K562 (cell line): ENCODE results near the gene AKT1. TPM values are rescaled to one million over a fixed set of nuclear protein-coding genes. Genes with fewer than 3 reads are reported as not detected.
A peak's percentile ranks its signal among the peaks of the same experiment; 100 is the strongest.

Experiments
- BACH1 ChIP-seq: fragments of 200-800 bp; sonication (Bioruptor generic); IDR thresholded peaks from 2 replicates; pipeline ENCODE4 v1.6.1; 2016; ENCODE audit warnings: missing genetic modification characterization, missing compliant biosample characterization
- CEBPG ChIP-seq, 3 experiments: fragments of 200-800 bp in 1 of 3; sonication (Bioruptor generic) in 1 of 3; sonication (generic) in 1 of 3; formaldehyde crosslinking in 1 of 3; IDR thresholded peaks in 2 of 3; conservative IDR thresholded peaks in 1 of 3; 2 replicates each; pipeline versions ENCODE4 v1.6.1 to v1.8.0; 2016 to 2022; ENCODE audit warnings: missing compliant biosample characterization in 2 of 3, missing genetic modification characterization in 2 of 3, mild to moderate bottlenecking in 1 of 3, missing genetic modification reagents in 1 of 3
- ESRRA ChIP-seq: fragments of 450-650 bp; IDR thresholded peaks from 2 replicates; pipeline ENCODE4 v1.6.1; 2014; ENCODE audit warnings: low read depth, mild to moderate bottlenecking, moderate library complexity, borderline replicate concordance
- FOXP4 ChIP-seq: sonication (generic); formaldehyde crosslinking; IDR thresholded peaks from 2 replicates; pipeline ENCODE4 v1.8.0; 2022; ENCODE audit warnings: mild to moderate bottlenecking, missing genetic modification reagents, borderline replicate concordance
- FUS ChIP-seq: fragments of 200-400 bp; formaldehyde crosslinking; optimal IDR thresholded peaks from 2 replicates; pipeline ENCODE3; 2017; ENCODE audit warnings: low read depth, low read length
- GTF3C2 ChIP-seq: IDR thresholded peaks from 3 replicates; pipeline ENCODE4 v1.6.1; 2011; ENCODE audit warnings: borderline replicate concordance, mild to moderate bottlenecking, moderate library complexity; ENCODE audit not compliant: insufficient read length; ENCODE audit errors: extremely low read depth
- KDM1A ChIP-seq, 2 experiments: fragments of 450-650 bp; IDR thresholded peaks; 2 replicates each; pipeline ENCODE4 v1.6.1; 2016; ENCODE audit warnings: mild to moderate bottlenecking in 2 of 2
- KDM5B ChIP-seq: fragments of 200-600 bp; sonication (generic); IDR thresholded peaks from 2 replicates; pipeline ENCODE4 v1.6.1; 2012; ENCODE audit warnings: low read depth, mild to moderate bottlenecking, moderate library complexity, low read length, control low read depth, inconsistent platforms; ENCODE audit not compliant: insufficient replicate concordance
- PHF20 ChIP-seq: fragments of 450-650 bp; IDR thresholded peaks from 2 replicates; pipeline ENCODE4 v1.6.1; 2018; ENCODE audit not compliant: partially characterized antibody
- POLR3G ChIP-seq: IDR thresholded peaks from 2 replicates; pipeline ENCODE4 v1.6.1; 2011; ENCODE audit not compliant: insufficient read length, insufficient replicate concordance; ENCODE audit errors: extremely low read depth
- RBM34 ChIP-seq: fragments of 200-400 bp; formaldehyde crosslinking; IDR thresholded peaks from 2 replicates; pipeline ENCODE4 v1.6.1; 2018; ENCODE audit warnings: low read length, borderline replicate concordance; ENCODE audit not compliant: insufficient read depth
- SAFB ChIP-seq: fragments of 200-400 bp; formaldehyde crosslinking; IDR thresholded peaks from 2 replicates; pipeline ENCODE4 v1.6.1; 2017; ENCODE audit warnings: low read depth, low read length, borderline replicate concordance
- SMAD2 ChIP-seq: fragments of 150-350 bp; IDR thresholded peaks from 2 replicates; pipeline ENCODE4 v1.6.1; 2014; ENCODE audit warnings: low read depth, mild to moderate bottlenecking, low read length
- TCF7 ChIP-seq: sonication (generic); IDR thresholded peaks from 2 replicates; pipeline ENCODE4 v1.6.1; 2016; ENCODE audit warnings: antibody characterized with exemption, borderline replicate concordance
- TFE3 ChIP-seq: fragments of 450-650 bp; formaldehyde crosslinking; IDR thresholded peaks from 2 replicates; pipeline ENCODE4 v1.4.0; 2020; ENCODE audit warnings: mild to moderate bottlenecking, mixed read lengths
- TSC22D4 ChIP-seq: fragments of 450-650 bp; IDR thresholded peaks from 2 replicates; pipeline ENCODE4 v1.6.1; 2016; ENCODE audit warnings: missing genetic modification characterization, missing biosample characterization, control low read depth
- ZFP36 ChIP-seq: fragments of 150-350 bp; IDR thresholded peaks from 2 replicates; pipeline ENCODE4 v1.6.1; 2018; ENCODE audit warnings: low read length, low read depth; ENCODE audit not compliant: partially characterized antibody
- ZNF12 ChIP-seq: sonication (generic); formaldehyde crosslinking; IDR thresholded peaks from 2 replicates; pipeline ENCODE4 v1.4.0; 2020; ENCODE audit warnings: mild to moderate bottlenecking, missing genetic modification reagents
- ZNF23 ChIP-seq: fragments of 250-450 bp; sonication (Bioruptor Pico); IDR thresholded peaks from 2 replicates; pipeline ENCODE4 v1.4.0; 2020; ENCODE audit warnings: mild to moderate bottlenecking
- ZSCAN32 ChIP-seq: fragments of 450-650 bp; formaldehyde crosslinking; IDR thresholded peaks from 2 replicates; pipeline ENCODE4 v1.4.0; 2020; ENCODE audit warnings: mild to moderate bottlenecking, moderate library complexity
- polyA plus RNA-seq, 8 experiments: library from polyadenylated mRNA; depleted of rRNA in 4 of 8; stranded (reverse) in 5 of 8; unstranded in 3 of 8; fragments of >200 nt; fragmentation: Nextera tagmentation in 2 of 8; fragmentation: Illumina TruSeq in 1 of 8; extraction: Ambion mirVana in 2 of 8; extraction: Trizol in 1 of 8; gene quantifications; 2 replicates each; pipeline versions ENCODE4 v1.2.1 to v1.2.3, GENCODE V29; 2011 to 2014; ENCODE audit warnings: inconsistent platforms in 1 of 8, missing spikeins in 1 of 8
- total RNA-seq, 7 experiments: library from RNA; depleted of rRNA in 6 of 7; stranded (reverse); fragments of >200 nt in 6 of 7; fragmentation: Illumina TruSeq in 2 of 7; extraction: Trizol in 2 of 7; gene quantifications; 2 replicates each; pipeline versions ENCODE4 v1.2.1 to v1.2.3, GENCODE V29; 2011 to 2021; ENCODE audit warnings: low replicate concordance in 1 of 7
- TF ChIP-seq, protein P1 (sequence below), 2 experiments: fragments of 450-650 bp; conservative IDR thresholded peaks; 2 replicates each; pipeline ENCODE4 v1.6.1; 2017; ENCODE audit warnings: mild to moderate bottlenecking in 2 of 2, moderate library complexity in 2 of 2

Gene AKT1
- total and polyA plus RNA-seq, 9 of the 15 experiments (the other 6 are each of a cell fraction or from before 2014, with no cell fraction given), result 0.49 to 132 (median 75.1) TPM

DNA sequence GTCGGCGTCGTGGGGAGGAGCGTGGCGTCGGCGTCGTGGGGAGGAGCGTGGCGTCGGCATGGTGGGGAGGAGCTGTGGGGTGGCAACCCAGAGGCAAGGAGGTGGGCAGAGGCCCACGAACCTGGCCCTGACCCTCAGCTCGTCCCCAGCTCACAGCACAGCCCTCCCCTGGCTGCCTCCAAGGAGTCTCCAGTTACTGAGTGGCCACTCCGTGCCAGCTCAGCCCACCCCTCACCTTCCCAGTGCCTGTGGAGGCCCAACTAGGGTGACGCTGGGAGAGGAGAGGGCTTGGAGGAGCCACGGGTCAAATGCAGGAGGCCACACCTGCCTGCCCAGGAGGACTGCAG is 65.7 kb downstream of the AKT1 start (continued):
- TF ChIP-seq FOXP4 (CRISPR knock-in tag) (no peak), TSC22D4 (no peak), BACH1 (no peak), KDM5B (peak; percentile 58), GTF3C2 (no peak), POLR3G (no peak), TFE3 (CRISPR knock-in tag) (no peak), ZFP36 (no peak), SAFB (no peak), RBM34 (no peak), SMAD2 (no peak), ESRRA (no peak), ZNF23 (no peak), CEBPG (CRISPR knock-in tag; IDR thresholded peaks at IDR 0.05) (no peak), CEBPG (tag; conservative IDR thresholded peaks at IDR 0.05 in 1 of 2, IDR thresholded peaks at IDR 0.05 in 1 of 2) (no peak), KDM1A (IDR thresholded peaks at IDR 0.05) (no peak), PHF20 (peak; percentile 14), FUS (no peak), TCF7 (no peak), ZSCAN32 (CRISPR knock-in tag) (no peak), ZNF12 (no peak)
- TF ChIP-seq, protein P1, sequence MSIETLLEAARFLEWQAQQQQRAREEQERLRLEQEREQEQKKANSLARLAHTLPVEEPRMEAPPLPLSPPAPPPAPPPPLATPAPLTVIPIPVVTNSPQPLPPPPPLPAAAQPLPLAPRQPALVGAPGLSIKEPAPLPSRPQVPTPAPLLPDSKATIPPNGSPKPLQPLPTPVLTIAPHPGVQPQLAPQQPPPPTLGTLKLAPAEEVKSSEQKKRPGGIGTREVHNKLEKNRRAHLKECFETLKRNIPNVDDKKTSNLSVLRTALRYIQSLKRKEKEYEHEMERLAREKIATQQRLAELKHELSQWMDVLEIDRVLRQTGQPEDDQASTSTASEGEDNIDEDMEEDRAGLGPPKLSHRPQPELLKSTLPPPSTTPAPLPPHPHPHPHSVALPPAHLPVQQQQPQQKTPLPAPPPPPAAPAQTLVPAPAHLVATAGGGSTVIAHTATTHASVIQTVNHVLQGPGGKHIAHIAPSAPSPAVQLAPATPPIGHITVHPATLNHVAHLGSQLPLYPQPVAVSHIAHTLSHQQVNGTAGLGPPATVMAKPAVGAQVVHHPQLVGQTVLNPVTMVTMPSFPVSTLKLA (conservative IDR thresholded peaks at IDR 0.05), result no peak
